Measurements from ENCODE around the gene TLNRD1. TPM values are rescaled to one million over a fixed set of nuclear protein-coding genes. Genes with fewer than 3 reads are reported as not detected.
A peak's percentile ranks its signal among the peaks of the same experiment; 100 is the strongest.

The TLNRD1 gene
- total RNA-seq, 4 donors from 2014 or later: 20.8 to 57.2 (median 28.2) TPM

DNA sequence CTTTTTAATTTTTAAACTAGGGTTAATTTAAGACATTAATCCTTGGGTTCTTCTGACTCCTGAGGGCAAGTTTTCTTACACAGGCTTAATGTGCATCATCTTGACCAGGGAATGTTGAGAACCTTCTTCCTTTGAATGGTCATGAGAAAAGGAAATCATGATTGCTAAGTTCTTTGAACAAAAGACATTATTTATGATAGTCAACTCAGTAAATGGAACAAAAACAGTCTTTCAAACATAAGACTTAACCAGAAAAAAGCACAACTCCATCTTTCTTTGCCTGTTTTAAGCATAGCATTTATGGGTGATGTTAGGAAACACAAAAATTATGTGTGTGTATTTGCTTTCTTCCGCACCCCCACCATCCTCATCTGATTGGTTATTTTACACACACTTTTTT, 5.4 kb downstream of the TLNRD1 start:
- TF ChIP-seq, protein P1, sequence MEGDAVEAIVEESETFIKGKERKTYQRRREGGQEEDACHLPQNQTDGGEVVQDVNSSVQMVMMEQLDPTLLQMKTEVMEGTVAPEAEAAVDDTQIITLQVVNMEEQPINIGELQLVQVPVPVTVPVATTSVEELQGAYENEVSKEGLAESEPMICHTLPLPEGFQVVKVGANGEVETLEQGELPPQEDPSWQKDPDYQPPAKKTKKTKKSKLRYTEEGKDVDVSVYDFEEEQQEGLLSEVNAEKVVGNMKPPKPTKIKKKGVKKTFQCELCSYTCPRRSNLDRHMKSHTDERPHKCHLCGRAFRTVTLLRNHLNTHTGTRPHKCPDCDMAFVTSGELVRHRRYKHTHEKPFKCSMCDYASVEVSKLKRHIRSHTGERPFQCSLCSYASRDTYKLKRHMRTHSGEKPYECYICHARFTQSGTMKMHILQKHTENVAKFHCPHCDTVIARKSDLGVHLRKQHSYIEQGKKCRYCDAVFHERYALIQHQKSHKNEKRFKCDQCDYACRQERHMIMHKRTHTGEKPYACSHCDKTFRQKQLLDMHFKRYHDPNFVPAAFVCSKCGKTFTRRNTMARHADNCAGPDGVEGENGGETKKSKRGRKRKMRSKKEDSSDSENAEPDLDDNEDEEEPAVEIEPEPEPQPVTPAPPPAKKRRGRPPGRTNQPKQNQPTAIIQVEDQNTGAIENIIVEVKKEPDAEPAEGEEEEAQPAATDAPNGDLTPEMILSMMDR (IDR thresholded peaks at IDR 0.05): no peak
- no peak for TF ChIP-seq POLR2AphosphoS5 (IDR thresholded peaks at IDR 0.05)
- TF ChIP-seq POLR2A (IDR thresholded peaks at IDR 0.05): no peak
- Histone ChIP-seq H3K4me3 (no peak overlapping the region), H3K36me3 (no peaks in the 10 kb centered on the region), H3K4me1 (peaks cover 0 to 64% (median 23%) of the 10 kb centered on the region in 4 donors), H3K9me3 (no peaks in the 10 kb centered on the region), H3K27ac (peak overlapping the region in 1 of 4 donors; percentile 16), H3K27me3 (no peaks in the 10 kb centered on the region)
- no peak for DNase-seq
- 94 to 100% methylated on average over 1 of the region's 1 CpG for WGBS, 2 donors (ENCODE audit: low coverage in 1 of 2)
- intact Hi-C loops (cut with DNase I; ENCODE audit: low total_unique reads): no loop called here
- in situ Hi-C loops (cut with MboI; ENCODE audit: low pct_ligation_motif_present in 1 of 4, low pct_unique_long_range_greater_than_20kb in 1 of 4, low sequenced_read_pairs in 3 of 4): no loop called here

GRCh38 chr15:81007428-81008064, 6.8 kb downstream of the TLNRD1 start:
- no peak overlapping the region for H3K4me3 ChIP-seq
- H3K36me3 ChIP-seq: no peaks in the 10 kb centered on the region
- peaks cover 0 to 60% (median 17%) of the 10 kb centered on the region in 4 donors for H3K4me1 ChIP-seq
- WGBS, 2 donors (ENCODE audit: low coverage in 1 of 2): 56 to 58% methylated on average over 3 to 6 of the region's 6 CpGs
- TF ChIP-seq EP300 (IDR thresholded peaks at IDR 0.05; ENCODE audit: low read depth) (no peak), POLR2A (IDR thresholded peaks at IDR 0.05) (no peak), POLR2AphosphoS5 (IDR thresholded peaks at IDR 0.05) (no peak)
- TF ChIP-seq, protein P1 (IDR thresholded peaks at IDR 0.05): no peak
- no peak overlapping the region for H3K27ac ChIP-seq
- in situ Hi-C loops (cut with MboI; ENCODE audit: low pct_ligation_motif_present in 1 of 4, low pct_unique_long_range_greater_than_20kb in 1 of 4, low sequenced_read_pairs in 3 of 4) (no loop called here), intact Hi-C loops (cut with DNase I; ENCODE audit: low total_unique reads) (no loop called here)
- H3K27me3 ChIP-seq: no peaks in the 10 kb centered on the region
- no peaks in the 10 kb centered on the region for H3K9me3 ChIP-seq
- no peak for DNase-seq

GRCh38 chr15:81008312-81008711, 7.6 kb downstream of the TLNRD1 start:
- H3K27me3 ChIP-seq: no peaks in the 10 kb centered on the region
- in situ Hi-C loops (cut with MboI; ENCODE audit: low pct_ligation_motif_present in 1 of 4, low pct_unique_long_range_greater_than_20kb in 1 of 4, low sequenced_read_pairs in 3 of 4) (no loop called here), intact Hi-C loops (cut with DNase I; ENCODE audit: low total_unique reads) (no loop called here)
- no peak overlapping the region for H3K27ac ChIP-seq
- DNase-seq: no peak
- no peaks in the 10 kb centered on the region for H3K9me3 ChIP-seq
- no peak overlapping the region for H3K4me3 ChIP-seq
- WGBS, 2 donors (ENCODE audit: low coverage in 1 of 2): 50 to 73% methylated on average over 1 to 2 of the region's 2 CpGs
- H3K4me1 ChIP-seq: peaks cover 0 to 52% (median 9%) of the 10 kb centered on the region in 4 donors
- no peaks in the 10 kb centered on the region for H3K36me3 ChIP-seq
- TF ChIP-seq POLR2A (IDR thresholded peaks at IDR 0.05) (no peak), EP300 (IDR thresholded peaks at IDR 0.05; ENCODE audit: low read depth) (no peak), POLR2AphosphoS5 (IDR thresholded peaks at IDR 0.05) (no peak)
- TF ChIP-seq, protein P1 (IDR thresholded peaks at IDR 0.05): no peak

DNA sequence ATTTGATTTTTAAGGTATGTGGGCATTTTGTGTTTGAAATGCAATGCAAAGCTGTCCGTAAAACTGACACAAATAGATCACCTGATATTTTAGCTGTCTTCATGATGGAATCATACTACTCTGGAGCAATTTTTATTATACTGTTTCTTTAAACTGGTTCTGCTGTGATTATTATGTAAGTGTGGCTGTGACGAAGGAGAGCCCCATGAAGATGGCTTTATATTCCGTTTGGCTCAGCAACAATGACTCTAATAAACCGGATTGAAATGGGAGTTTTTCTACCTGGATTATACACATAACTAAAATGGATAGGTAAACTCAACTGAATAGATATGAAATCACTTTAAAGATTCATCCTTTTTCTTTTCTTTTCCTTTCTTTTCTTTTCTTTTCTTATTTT, 9.4 kb downstream of the TLNRD1 start:
- no peaks in the 10 kb centered on the region for H3K9me3 ChIP-seq
- TF ChIP-seq POLR2A (IDR thresholded peaks at IDR 0.05) (no peak), EP300 (IDR thresholded peaks at IDR 0.05; ENCODE audit: low read depth) (no peak), POLR2AphosphoS5 (IDR thresholded peaks at IDR 0.05) (no peak)
- TF ChIP-seq, protein P1 (IDR thresholded peaks at IDR 0.05): no peak
- H3K36me3 ChIP-seq: no peaks in the 10 kb centered on the region
- peaks cover 0 to 34% (median 4%) of the 10 kb centered on the region in 4 donors for H3K4me1 ChIP-seq
- DNase-seq: no peak
- H3K27ac ChIP-seq: no peak overlapping the region
- in situ Hi-C loops (cut with MboI; ENCODE audit: low pct_ligation_motif_present in 1 of 4, low pct_unique_long_range_greater_than_20kb in 1 of 4, low sequenced_read_pairs in 3 of 4) (no loop called here), intact Hi-C loops (cut with DNase I; ENCODE audit: low total_unique reads) (no loop called here)
- 81 to 84% methylated on average over 4 of the region's 4 CpGs for WGBS, 2 donors (ENCODE audit: low coverage in 1 of 2)
- H3K27me3 ChIP-seq: no peaks in the 10 kb centered on the region
- H3K4me3 ChIP-seq: no peak overlapping the region

All from transverse colon (tissue), 4 donors.